ENCODE results near the gene MZB1. TPM values are rescaled to one million over a fixed set of nuclear protein-coding genes. Genes with fewer than 3 reads are reported as not detected.

MZB1 gene
- total RNA-seq, 2 experiments from 2014 or later: 19.0 to 19.9 TPM

GRCh38 chr5:139383275-139383992 is 6.3 kb downstream of the MZB1 start, which contains the start of gene SLC23A1:
Gene SLC23A1, minus strand, starts transcription at chr5:139383297. Its CDS starts 44 bp downstream, at chr5:139383253.
- Mint-ChIP-seq H3K4me3 (no peak within 1 kb of the TSS), H3K27me3 (ENCODE audit: low read depth) (no peaks in the 10 kb centered on the region), H3K27ac (peak within 1 kb of the TSS; percentile 96), H3K9me3 (ENCODE audit: insufficient read depth) (no peaks in the 10 kb centered on the region), H3K4me1 (ENCODE audit: low read depth) (peaks cover 54% of the 10 kb centered on the region), H3K36me3 (ENCODE audit: low read depth) (peaks cover 2% of the 10 kb centered on the region)
- ATAC-seq: no peak
- ChIA-PET POLR2A (interaction anchor here (1.2 to 1.7 kb wide), 2 partner anchors 9 to 41 kb away, joined by 4 to 5 read pairs; no protein-coding TSS in a partner anchor), CTCF (no interaction called here)
- no peak for DNase-seq

GRCh38 chr5:139382807-139383206 is 6.9 kb downstream of the MZB1 start:
- H3K4me1 Mint-ChIP-seq (ENCODE audit: low read depth): peaks cover 48% of the 10 kb centered on the region
- H3K27me3 Mint-ChIP-seq (ENCODE audit: low read depth): no peaks in the 10 kb centered on the region
- ATAC-seq: no peak
- no peaks in the 10 kb centered on the region for H3K9me3 Mint-ChIP-seq (ENCODE audit: insufficient read depth)
- H3K36me3 Mint-ChIP-seq (ENCODE audit: low read depth): peaks cover 2% of the 10 kb centered on the region
- no peak for DNase-seq
- no peak overlapping the region for H3K27ac Mint-ChIP-seq
- H3K4me3 Mint-ChIP-seq: no peak overlapping the region
- ChIA-PET POLR2A (interaction anchor here (1.7 kb wide), 1 partner anchor 41 kb away, joined by 4 read pairs; no protein-coding TSS in a partner anchor), CTCF (no interaction called here)

- Mint-ChIP-seq H3K4me3 (no peak overlapping the region), H3K36me3 (ENCODE audit: low read depth) (peaks cover 2% of the 10 kb centered on the region), H3K27me3 (ENCODE audit: low read depth) (no peaks in the 10 kb centered on the region), H3K4me1 (ENCODE audit: low read depth) (peaks cover 43% of the 10 kb centered on the region), H3K27ac (no peak overlapping the region), H3K9me3 (ENCODE audit: insufficient read depth) (no peaks in the 10 kb centered on the region)
- ChIA-PET CTCF (no interaction called here), POLR2A (no interaction called here)
- ATAC-seq: no peak
- no peak for DNase-seq
Observed at GRCh38 chr5:139381837-139382761, 7.6 kb downstream of the MZB1 start.

- H3K36me3 Mint-ChIP-seq (ENCODE audit: low read depth): peaks cover 4% of the 10 kb centered on the region
- H3K4me1 Mint-ChIP-seq (ENCODE audit: low read depth): peaks cover 22% of the 10 kb centered on the region
- CTCF ChIA-PET: interaction anchor here (1.5 kb wide), 1 partner anchor 11 kb away, joined by 5 read pairs; no protein-coding TSS in a partner anchor
- DNase-seq (no peak), ATAC-seq (no peak)
- no peak overlapping the region for H3K27ac Mint-ChIP-seq
- H3K27me3 Mint-ChIP-seq (ENCODE audit: low read depth): no peaks in the 10 kb centered on the region
- POLR2A ChIA-PET: interaction anchor here (1.4 kb wide), 2 partner anchors 12 to 38 kb away, joined by 4 to 6 read pairs; partner anchors contain the start of gene PAIP2
- no peak overlapping the region for H3K4me3 Mint-ChIP-seq
- H3K9me3 Mint-ChIP-seq (ENCODE audit: insufficient read depth): no peaks in the 10 kb centered on the region
Observed at GRCh38 chr5:139379626-139380449, 9.9 kb downstream of the MZB1 start.

- no peak for DNase-seq
- H3K27me3 Mint-ChIP-seq (ENCODE audit: low read depth): no peaks in the 10 kb centered on the region
- no peak for ATAC-seq
- H3K4me3 Mint-ChIP-seq: no peak overlapping the region
- H3K9me3 Mint-ChIP-seq (ENCODE audit: insufficient read depth): no peaks in the 10 kb centered on the region
- peak overlapping the region; percentile 54 for H3K27ac Mint-ChIP-seq
- H3K4me1 Mint-ChIP-seq (ENCODE audit: low read depth): peaks cover 14% of the 10 kb centered on the region
- ChIA-PET POLR2A (no interaction called here), CTCF (interaction anchor here (1.5 kb wide), 1 partner anchor 10 kb away, joined by 5 read pairs; no protein-coding TSS in a partner anchor)
- H3K36me3 Mint-ChIP-seq (ENCODE audit: low read depth): peaks cover 6% of the 10 kb centered on the region
Observed at GRCh38 chr5:139378941-139379361, 10.8 kb downstream of the MZB1 start.

GRCh38 chr5:139378101-139378825 is 11.4 kb downstream of the MZB1 start:
- DNase-seq (no peak), ATAC-seq (no peak)
- no peak overlapping the region for H3K27ac Mint-ChIP-seq
- peaks cover 12% of the 10 kb centered on the region for H3K36me3 Mint-ChIP-seq (ENCODE audit: low read depth)
- no peaks in the 10 kb centered on the region for H3K9me3 Mint-ChIP-seq (ENCODE audit: insufficient read depth)
- CTCF ChIA-PET: interaction anchor here (0.8 kb wide), 1 partner anchor 13 kb away, joined by 3 read pairs; no protein-coding TSS in a partner anchor
- H3K4me1 Mint-ChIP-seq (ENCODE audit: low read depth): peaks cover 7% of the 10 kb centered on the region
- no peak overlapping the region for H3K4me3 Mint-ChIP-seq
- POLR2A ChIA-PET: interaction anchor here (0.6 to 1.1 kb wide), 2 partner anchors 15 to 913 kb away, joined by 3 read pairs; no protein-coding TSS in a partner anchor
- no peaks in the 10 kb centered on the region for H3K27me3 Mint-ChIP-seq (ENCODE audit: low read depth)

GRCh38 chr5:139377226-139377625 is 12.5 kb downstream of the MZB1 start:
- ChIA-PET CTCF (interaction anchor here (0.8 kb wide), 1 partner anchor 14 kb away, joined by 3 read pairs; no protein-coding TSS in a partner anchor), POLR2A (interaction anchor here (0.6 to 1.1 kb wide), 2 partner anchors 16 to 912 kb away, joined by 3 read pairs; no protein-coding TSS in a partner anchor)
- DNase-seq (no peak), ATAC-seq (no peak)
- Mint-ChIP-seq H3K36me3 (ENCODE audit: low read depth) (peaks cover 16% of the 10 kb centered on the region), H3K27me3 (ENCODE audit: low read depth) (no peaks in the 10 kb centered on the region), H3K4me1 (ENCODE audit: low read depth) (peaks cover 8% of the 10 kb centered on the region), H3K4me3 (no peak overlapping the region), H3K27ac (no peak overlapping the region), H3K9me3 (ENCODE audit: insufficient read depth) (no peaks in the 10 kb centered on the region)

GRCh38 chr5:139376364-139376763 is 13.3 kb downstream of the MZB1 start:
- POLR2A ChIA-PET: no interaction called here
- DNase-seq (no peak), ATAC-seq (no peak)
- no peaks in the 10 kb centered on the region for H3K9me3 Mint-ChIP-seq (ENCODE audit: insufficient read depth)
- CTCF ChIA-PET: interaction anchor here (1.0 to 1.2 kb wide), 3 partner anchors 10 to 15 kb away, joined by 3 read pairs; no protein-coding TSS in a partner anchor
- no peak overlapping the region for H3K27ac Mint-ChIP-seq
- H3K27me3 Mint-ChIP-seq (ENCODE audit: low read depth): no peaks in the 10 kb centered on the region
- peaks cover 20% of the 10 kb centered on the region for H3K36me3 Mint-ChIP-seq (ENCODE audit: low read depth)
- no peak overlapping the region for H3K4me3 Mint-ChIP-seq
- H3K4me1 Mint-ChIP-seq (ENCODE audit: low read depth): peaks cover 16% of the 10 kb centered on the region

GRCh38 chr5:139374909-139375308 is 14.8 kb downstream of the MZB1 start:
- no peaks in the 10 kb centered on the region for H3K9me3 Mint-ChIP-seq (ENCODE audit: insufficient read depth)
- POLR2A ChIA-PET: interaction anchor here (1.7 kb wide), 1 partner anchor 16 kb away, joined by 5 read pairs; no protein-coding TSS in a partner anchor
- no peak for ATAC-seq
- no peak for DNase-seq
- H3K27ac Mint-ChIP-seq: no peak overlapping the region
- CTCF ChIA-PET: interaction anchor here (0.8 kb wide), 1 partner anchor 81 kb away, joined by 3 read pairs; no protein-coding TSS in a partner anchor
- H3K27me3 Mint-ChIP-seq (ENCODE audit: low read depth): no peaks in the 10 kb centered on the region
- peaks cover 23% of the 10 kb centered on the region for H3K36me3 Mint-ChIP-seq (ENCODE audit: low read depth)
- H3K4me3 Mint-ChIP-seq: no peak overlapping the region
- H3K4me1 Mint-ChIP-seq (ENCODE audit: low read depth): peaks cover 26% of the 10 kb centered on the region

Data from activated CD8-positive, alpha-beta T cell treated with anti-CD3 and anti-CD28 coated beads, Interleukin-2, amount 10 ng/mL, durations not matched to agents 7 days and 5 days (primary cell).